ENCODE results near the gene RPUSD2. TPM values are rescaled to one million over a fixed set of nuclear protein-coding genes. Genes with fewer than 3 reads are reported as not detected.
"Not testable (repeated sequence)": the region's sequence is repeated elsewhere in the genome, so short reads cannot be mapped to it uniquely, and the experiment has no call there.

RPUSD2 gene
- total RNA-seq, 3 donors from 2014 or later (not counting 1 experiment from before 2014, with no cell fraction given) = 13.7 to 15.2 (median 14.2) TPM

DNA sequence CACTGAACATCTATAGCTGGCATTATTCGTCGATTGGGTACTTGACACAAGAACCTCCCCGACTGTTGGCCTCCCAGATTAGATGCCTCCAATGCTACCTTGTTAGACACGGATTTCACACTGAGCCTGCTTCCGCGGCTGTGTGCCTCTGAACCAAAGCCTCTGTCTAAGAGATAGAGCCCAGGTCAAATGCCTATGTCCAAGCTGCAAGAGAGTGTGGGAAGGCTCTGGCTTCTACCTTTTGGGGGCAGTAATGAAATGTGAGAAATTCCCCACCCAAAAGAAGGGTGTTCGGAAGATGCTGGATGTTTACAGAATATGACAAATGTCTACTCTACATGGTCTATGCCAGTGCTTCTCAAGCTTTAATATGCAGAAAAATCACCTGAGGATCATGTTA, 2.0 kb upstream of the RPUSD2 start:
- Histone ChIP-seq H3K4me1 (ENCODE audit: control insufficient read depth, insufficient read depth, low read length) (peaks cover 26% of the 10 kb centered on the region), H3K9me3 (ENCODE audit: control insufficient read depth, insufficient read depth, low read length) (no peaks in the 10 kb centered on the region), H3K27me3 (ENCODE audit: control insufficient read depth, insufficient read depth, low read length) (no peaks in the 10 kb centered on the region), H3K27ac (ENCODE audit: low read length) (no peak overlapping the region), H3K4me3 (ENCODE audit: low read length) (no peak overlapping the region), H3K36me3 (ENCODE audit: control insufficient read depth, insufficient read depth, low read length) (peaks cover 3% of the 10 kb centered on the region)
- H3K9me3 Mint-ChIP-seq = no peaks in the 10 kb centered on the region
- H3K4me1 Mint-ChIP-seq = peaks cover 37 to 44% of the 10 kb centered on the region in 2 donors
- H3K27ac Mint-ChIP-seq = peak overlapping the region in 1 of 2 donors; percentile 59
- 53% methylated on average over 6 of the region's 7 CpGs for WGBS (ENCODE audit: insufficient coverage)
- TF ChIP-seq, protein P1, sequence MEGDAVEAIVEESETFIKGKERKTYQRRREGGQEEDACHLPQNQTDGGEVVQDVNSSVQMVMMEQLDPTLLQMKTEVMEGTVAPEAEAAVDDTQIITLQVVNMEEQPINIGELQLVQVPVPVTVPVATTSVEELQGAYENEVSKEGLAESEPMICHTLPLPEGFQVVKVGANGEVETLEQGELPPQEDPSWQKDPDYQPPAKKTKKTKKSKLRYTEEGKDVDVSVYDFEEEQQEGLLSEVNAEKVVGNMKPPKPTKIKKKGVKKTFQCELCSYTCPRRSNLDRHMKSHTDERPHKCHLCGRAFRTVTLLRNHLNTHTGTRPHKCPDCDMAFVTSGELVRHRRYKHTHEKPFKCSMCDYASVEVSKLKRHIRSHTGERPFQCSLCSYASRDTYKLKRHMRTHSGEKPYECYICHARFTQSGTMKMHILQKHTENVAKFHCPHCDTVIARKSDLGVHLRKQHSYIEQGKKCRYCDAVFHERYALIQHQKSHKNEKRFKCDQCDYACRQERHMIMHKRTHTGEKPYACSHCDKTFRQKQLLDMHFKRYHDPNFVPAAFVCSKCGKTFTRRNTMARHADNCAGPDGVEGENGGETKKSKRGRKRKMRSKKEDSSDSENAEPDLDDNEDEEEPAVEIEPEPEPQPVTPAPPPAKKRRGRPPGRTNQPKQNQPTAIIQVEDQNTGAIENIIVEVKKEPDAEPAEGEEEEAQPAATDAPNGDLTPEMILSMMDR (IDR thresholded peaks at IDR 0.05) = no peak
- peak in 1 of 2 donors; percentile 22 for DNase-seq
- no peaks in the 10 kb centered on the region for H3K36me3 Mint-ChIP-seq
- peak overlapping the region; percentile 32 for H3K4me3 Mint-ChIP-seq
- no peaks in the 10 kb centered on the region for H3K27me3 Mint-ChIP-seq (ENCODE audit: low read depth in 2 of 2)
- ATAC-seq = no peak
- intact Hi-C loops (cut with micrococcal nuclease) = loop anchor here (5.0 to 10.0 kb wide), 3 partner anchors 328 to 1205 kb away; partner anchors contain the start of genes MAPKBP1 and VPS18

DNA sequence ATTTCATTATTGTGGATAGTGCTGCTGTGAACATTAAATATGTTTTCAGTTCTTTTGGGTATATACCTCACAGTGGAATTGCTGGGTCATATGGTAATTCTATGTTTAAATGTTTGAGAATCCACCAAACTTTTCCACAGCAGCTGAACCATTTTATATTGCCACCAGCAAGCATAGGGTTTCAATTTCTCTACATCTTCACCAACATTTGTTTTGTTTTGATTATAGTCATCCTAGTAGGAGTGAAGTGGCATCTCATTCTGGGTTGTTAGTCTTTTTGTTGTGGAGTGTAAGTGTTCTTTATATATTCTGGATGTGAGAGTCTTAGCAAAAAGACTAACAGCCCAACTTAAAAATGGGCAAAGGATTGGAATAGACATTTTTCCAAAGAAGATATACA, 6.0 kb downstream of the RPUSD2 start:
- Histone ChIP-seq H3K27ac (ENCODE audit: low read length) (no peak overlapping the region), H3K9me3 (ENCODE audit: control insufficient read depth, insufficient read depth, low read length) (no peaks in the 10 kb centered on the region), H3K27me3 (ENCODE audit: control insufficient read depth, insufficient read depth, low read length) (no peaks in the 10 kb centered on the region), H3K36me3 (ENCODE audit: control insufficient read depth, insufficient read depth, low read length) (peaks cover 22% of the 10 kb centered on the region), H3K4me1 (ENCODE audit: control insufficient read depth, insufficient read depth, low read length) (peaks cover 3% of the 10 kb centered on the region), H3K4me3 (ENCODE audit: low read length) (no peak overlapping the region)
- Mint-ChIP-seq H3K4me1 (peaks cover 6 to 12% of the 10 kb centered on the region in 2 donors), H3K9me3 (no peaks in the 10 kb centered on the region), H3K27me3 (ENCODE audit: low read depth in 2 of 2) (no peaks in the 10 kb centered on the region), H3K36me3 (peaks cover 9% of the 10 kb centered on the region), H3K27ac (no peak overlapping the region), H3K4me3 (no peak overlapping the region)
- TF ChIP-seq, protein P1 (IDR thresholded peaks at IDR 0.05) = no peak
- intact Hi-C loops (cut with micrococcal nuclease) = no loop called here
- ATAC-seq (no peak), DNase-seq (no peak)

DNA sequence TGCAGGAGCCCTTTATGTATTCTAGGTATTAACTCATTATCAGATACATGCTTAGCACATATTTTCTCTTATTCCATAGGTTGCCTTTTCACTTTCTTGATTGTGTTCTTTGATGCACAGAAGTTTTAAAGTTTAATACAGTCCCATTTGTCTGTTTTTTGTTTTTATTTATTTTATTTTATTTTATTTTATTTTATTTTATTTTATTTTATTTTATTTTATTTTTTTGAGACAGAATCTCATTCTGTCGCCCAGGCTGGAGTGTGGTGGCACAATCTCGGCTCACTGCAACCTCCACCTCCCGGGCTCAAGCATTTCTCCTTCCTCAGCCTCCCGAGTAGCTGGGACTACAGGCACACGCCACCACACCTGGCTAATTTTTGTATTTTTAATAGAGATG, 7.8 kb downstream of the RPUSD2 start:
- H3K27ac Mint-ChIP-seq; H3K4me1 ChIP-seq (ENCODE audit: control insufficient read depth, insufficient read depth, low read length); DNase-seq; intact Hi-C loops (cut with micrococcal nuclease); H3K4me3 ChIP-seq (ENCODE audit: low read length); H3K4me3 Mint-ChIP-seq; H3K9me3 ChIP-seq (ENCODE audit: control insufficient read depth, insufficient read depth, low read length); H3K27me3 ChIP-seq (ENCODE audit: control insufficient read depth, insufficient read depth, low read length); H3K4me1 Mint-ChIP-seq; ATAC-seq; H3K9me3 Mint-ChIP-seq; H3K27me3 Mint-ChIP-seq (ENCODE audit: low read depth in 2 of 2); H3K27ac ChIP-seq (ENCODE audit: low read length); H3K36me3 Mint-ChIP-seq: not testable (repeated sequence)
- 100% methylated on average over 4 of the region's 5 CpGs for WGBS (ENCODE audit: insufficient coverage)
- H3K36me3 ChIP-seq (ENCODE audit: control insufficient read depth, insufficient read depth, low read length) = peaks cover 19% of the 10 kb centered on the region

DNA sequence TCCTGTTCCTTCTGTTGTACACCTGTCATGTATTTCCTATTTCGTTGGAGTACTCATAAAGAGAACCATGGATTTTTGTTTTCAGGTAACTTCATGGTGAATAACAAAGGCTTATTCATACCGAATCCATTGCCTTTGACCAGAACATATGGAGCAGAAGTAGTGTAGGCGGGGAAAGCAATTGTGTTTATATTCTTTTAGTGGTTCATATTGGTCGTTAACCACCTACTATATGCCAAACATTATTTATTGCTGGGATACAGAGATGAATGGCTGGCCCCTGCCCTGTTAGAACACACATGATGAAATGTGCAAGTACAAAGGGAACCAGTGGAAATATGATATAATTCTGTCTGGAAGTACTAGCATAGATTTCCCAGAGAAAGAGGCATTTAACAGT, 9.8 kb downstream of the RPUSD2 start:
- Histone ChIP-seq H3K4me1 (ENCODE audit: control insufficient read depth, insufficient read depth, low read length) (no peaks in the 10 kb centered on the region), H3K4me3 (ENCODE audit: low read length) (no peak overlapping the region), H3K27ac (ENCODE audit: low read length) (no peak overlapping the region), H3K27me3 (ENCODE audit: control insufficient read depth, insufficient read depth, low read length) (no peaks in the 10 kb centered on the region), H3K36me3 (ENCODE audit: control insufficient read depth, insufficient read depth, low read length) (peaks cover 10% of the 10 kb centered on the region), H3K9me3 (ENCODE audit: control insufficient read depth, insufficient read depth, low read length) (no peaks in the 10 kb centered on the region)
- WGBS (ENCODE audit: insufficient coverage) = 14% methylated on average over 2 of the region's 4 CpGs
- H3K9me3 Mint-ChIP-seq = no peaks in the 10 kb centered on the region
- DNase-seq = no peak
- no peak overlapping the region for H3K4me3 Mint-ChIP-seq
- intact Hi-C loops (cut with micrococcal nuclease) = no loop called here
- H3K27ac Mint-ChIP-seq = no peak overlapping the region
- H3K4me1 Mint-ChIP-seq = no peaks in the 10 kb centered on the region
- no peak for ATAC-seq
- TF ChIP-seq, protein P1 (IDR thresholded peaks at IDR 0.05) = no peak
- peaks cover 9% of the 10 kb centered on the region for H3K36me3 Mint-ChIP-seq
- no peaks in the 10 kb centered on the region for H3K27me3 Mint-ChIP-seq (ENCODE audit: low read depth in 2 of 2)

DNA sequence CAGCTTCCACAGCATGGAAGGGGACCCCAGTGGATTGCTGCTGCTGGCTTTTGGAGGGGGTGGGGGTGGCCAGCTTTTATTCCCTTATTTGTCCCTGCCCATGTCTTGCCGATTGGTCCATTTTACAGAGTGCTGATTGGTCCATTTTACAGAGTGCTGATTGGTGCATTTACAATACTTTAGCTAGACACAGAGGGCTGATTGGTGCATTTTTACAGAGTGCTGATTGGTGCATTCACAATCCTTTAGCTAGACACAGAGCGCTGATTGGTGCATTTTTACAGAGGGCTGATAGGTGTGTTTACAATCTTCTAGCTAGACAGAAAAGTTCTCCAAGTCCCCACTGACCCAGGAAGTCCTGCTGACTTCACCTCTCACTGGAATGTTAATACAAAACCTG, 12.7 kb downstream of the RPUSD2 start:
- H3K27me3 ChIP-seq (ENCODE audit: control insufficient read depth, insufficient read depth, low read length); H3K4me1 Mint-ChIP-seq; ATAC-seq; H3K27me3 Mint-ChIP-seq (ENCODE audit: low read depth in 2 of 2); H3K9me3 ChIP-seq (ENCODE audit: control insufficient read depth, insufficient read depth, low read length); DNase-seq; H3K36me3 Mint-ChIP-seq; H3K36me3 ChIP-seq (ENCODE audit: control insufficient read depth, insufficient read depth, low read length); H3K27ac Mint-ChIP-seq; intact Hi-C loops (cut with micrococcal nuclease); H3K9me3 Mint-ChIP-seq; H3K27ac ChIP-seq (ENCODE audit: low read length); H3K4me3 Mint-ChIP-seq; H3K4me1 ChIP-seq (ENCODE audit: control insufficient read depth, insufficient read depth, low read length); H3K4me3 ChIP-seq (ENCODE audit: low read length): not testable (repeated sequence)
- WGBS (ENCODE audit: insufficient coverage) = 43% methylated on average over 2 of the region's 2 CpGs

Data from natural killer cell (primary cell).